Nephron progenitor cell (in vitro differentiated cells): ENCODE results near the gene ZP1.
A peak's percentile ranks its signal among the peaks of the same experiment; 100 is the strongest.

ENCODE experiments used
- DNase-seq: peaks from one replicate; pipeline ENCODE4 v3.0.0; 2021
- H3K27ac Mint-ChIP-seq: 2 replicates; pipeline ENCODE4 v1.8.0; 2021; ENCODE audit warnings: mild to moderate bottlenecking, moderate library complexity, mixed read lengths
- H3K27me3 Mint-ChIP-seq: 2 replicates; pipeline ENCODE4 v1.8.0; 2021; ENCODE audit warnings: mild to moderate bottlenecking, low read depth, mixed read lengths; ENCODE audit not compliant: poor library complexity
- H3K36me3 Mint-ChIP-seq: 2 replicates; pipeline ENCODE4 v1.8.0; 2021; ENCODE audit warnings: low read depth, mixed read lengths
- H3K4me1 Mint-ChIP-seq: 2 replicates; pipeline ENCODE4 v1.8.0; 2021; ENCODE audit warnings: mixed read lengths
- H3K4me3 Mint-ChIP-seq: 2 replicates; pipeline ENCODE4 v1.8.0; 2021; ENCODE audit warnings: mild to moderate bottlenecking, moderate library complexity, mixed read lengths
- H3K9me3 Mint-ChIP-seq: 2 replicates; pipeline ENCODE4 v1.8.0; 2021; ENCODE audit warnings: mild to moderate bottlenecking, moderate library complexity, mixed read lengths
- TF ChIP-seq, protein P1 (sequence below): fragments of 200-600 bp; sonication (generic); IDR thresholded peaks from 2 replicates; pipeline ENCODE4 v1.5.0; 2021; ENCODE audit warnings: antibody characterized with exemption

ZP1 gene

GRCh38 chr11:60919956-60920355, 52.6 kb downstream of the ZP1 start:
- no peaks in the 10 kb centered on the region for H3K9me3 Mint-ChIP-seq
- H3K36me3 Mint-ChIP-seq: peaks cover 39% of the 10 kb centered on the region
- peaks cover 63% of the 10 kb centered on the region for H3K4me1 Mint-ChIP-seq

DNA sequence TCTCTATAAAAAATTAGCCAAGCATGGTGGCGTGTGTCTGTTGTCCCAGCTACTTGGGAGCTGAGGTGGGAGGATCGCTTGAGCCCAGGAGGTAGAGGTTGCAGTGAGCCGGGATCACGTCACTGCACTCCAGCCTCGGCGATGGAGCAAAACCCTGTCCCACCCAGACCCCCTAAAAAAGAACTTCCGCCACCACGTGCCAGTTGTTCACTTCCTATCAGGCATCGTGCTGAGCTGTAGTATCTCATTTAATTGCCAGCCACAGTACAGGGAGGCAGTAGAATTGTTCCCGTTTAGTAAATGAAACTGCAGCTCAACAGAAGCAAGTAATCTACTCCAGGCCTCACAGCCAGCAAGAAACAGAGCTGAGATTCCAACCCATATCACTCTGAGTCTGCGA, 53.9 kb downstream of the ZP1 start:
- Mint-ChIP-seq H3K27me3 (peaks cover 8% of the 10 kb centered on the region), H3K9me3 (no peaks in the 10 kb centered on the region), H3K27ac (no peak overlapping the region), H3K36me3 (peaks cover 40% of the 10 kb centered on the region), H3K4me3 (no peak overlapping the region), H3K4me1 (peaks cover 62% of the 10 kb centered on the region)
- TF ChIP-seq, protein P1, sequence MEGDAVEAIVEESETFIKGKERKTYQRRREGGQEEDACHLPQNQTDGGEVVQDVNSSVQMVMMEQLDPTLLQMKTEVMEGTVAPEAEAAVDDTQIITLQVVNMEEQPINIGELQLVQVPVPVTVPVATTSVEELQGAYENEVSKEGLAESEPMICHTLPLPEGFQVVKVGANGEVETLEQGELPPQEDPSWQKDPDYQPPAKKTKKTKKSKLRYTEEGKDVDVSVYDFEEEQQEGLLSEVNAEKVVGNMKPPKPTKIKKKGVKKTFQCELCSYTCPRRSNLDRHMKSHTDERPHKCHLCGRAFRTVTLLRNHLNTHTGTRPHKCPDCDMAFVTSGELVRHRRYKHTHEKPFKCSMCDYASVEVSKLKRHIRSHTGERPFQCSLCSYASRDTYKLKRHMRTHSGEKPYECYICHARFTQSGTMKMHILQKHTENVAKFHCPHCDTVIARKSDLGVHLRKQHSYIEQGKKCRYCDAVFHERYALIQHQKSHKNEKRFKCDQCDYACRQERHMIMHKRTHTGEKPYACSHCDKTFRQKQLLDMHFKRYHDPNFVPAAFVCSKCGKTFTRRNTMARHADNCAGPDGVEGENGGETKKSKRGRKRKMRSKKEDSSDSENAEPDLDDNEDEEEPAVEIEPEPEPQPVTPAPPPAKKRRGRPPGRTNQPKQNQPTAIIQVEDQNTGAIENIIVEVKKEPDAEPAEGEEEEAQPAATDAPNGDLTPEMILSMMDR: no peak
- no peak for DNase-seq

More at GRCh38 chr11:60919956-60920355, 52.6 kb downstream of the ZP1 start:
- peaks cover 8% of the 10 kb centered on the region for H3K27me3 Mint-ChIP-seq
- DNase-seq: no peak
- no peak overlapping the region for H3K4me3 Mint-ChIP-seq
- TF ChIP-seq, protein P1: no peak
- no peak overlapping the region for H3K27ac Mint-ChIP-seq

- peaks cover 8% of the 10 kb centered on the region for H3K27me3 Mint-ChIP-seq
- no peaks in the 10 kb centered on the region for H3K9me3 Mint-ChIP-seq
- DNase-seq: no peak
- H3K27ac Mint-ChIP-seq: peak overlapping the region; percentile 92
- H3K4me1 Mint-ChIP-seq: peaks cover 62% of the 10 kb centered on the region
- peaks cover 46% of the 10 kb centered on the region for H3K36me3 Mint-ChIP-seq
- TF ChIP-seq, protein P1: no peak
- peak overlapping the region; percentile 14 for H3K4me3 Mint-ChIP-seq
These were observed 54.5 kb downstream of the ZP1 start for GRCh38 chr11:60921777-60922335.

DNA sequence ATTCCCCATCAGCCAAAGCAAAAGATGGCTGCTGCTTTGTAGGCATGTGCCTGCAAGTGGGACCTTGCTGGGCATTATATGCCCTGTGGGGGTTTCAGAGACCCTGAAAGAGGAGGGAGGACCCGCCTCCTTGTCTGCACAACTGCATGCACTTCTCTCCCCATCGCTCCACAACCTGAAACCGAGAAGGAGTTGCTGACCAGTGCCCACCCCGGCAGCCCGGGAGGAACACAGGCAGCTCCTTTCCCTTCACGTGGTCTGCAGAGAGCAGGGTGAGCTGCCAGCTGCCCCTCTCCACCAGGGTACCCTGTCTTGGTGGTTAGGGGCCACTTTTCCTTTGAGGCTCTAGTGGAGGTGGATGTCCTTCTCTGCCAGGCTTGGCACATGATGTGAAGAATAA, 55.6 kb downstream of the ZP1 start:
- Mint-ChIP-seq H3K9me3 (no peaks in the 10 kb centered on the region), H3K4me3 (no peak overlapping the region), H3K27ac (no peak overlapping the region), H3K4me1 (peaks cover 66% of the 10 kb centered on the region), H3K27me3 (peaks cover 8% of the 10 kb centered on the region), H3K36me3 (peaks cover 50% of the 10 kb centered on the region)
- TF ChIP-seq, protein P1: no peak
- DNase-seq: no peak

DNA sequence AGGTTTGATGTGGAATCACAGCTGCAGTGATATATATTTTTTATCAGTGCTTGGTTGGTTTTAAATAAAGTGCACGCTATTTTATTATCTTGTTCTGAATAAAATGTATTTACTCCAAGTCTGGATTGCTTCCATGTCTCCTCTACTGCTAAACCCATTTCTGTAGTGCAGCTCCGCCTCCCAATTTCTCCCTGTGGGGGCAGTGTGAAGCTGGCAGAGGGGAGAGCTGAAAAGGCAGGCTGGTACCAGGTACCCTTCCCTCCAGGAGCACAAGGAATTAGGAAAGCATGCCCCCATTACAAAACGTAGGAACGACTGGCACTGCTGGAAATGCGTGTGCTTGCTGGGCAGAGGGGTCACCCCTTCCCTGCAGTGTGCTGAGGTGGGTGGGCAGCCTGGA, 56.0 kb downstream of the ZP1 start:
- peaks cover 68% of the 10 kb centered on the region for H3K4me1 Mint-ChIP-seq
- TF ChIP-seq, protein P1: no peak
- H3K9me3 Mint-ChIP-seq: no peaks in the 10 kb centered on the region
- H3K27ac Mint-ChIP-seq: no peak overlapping the region
- peaks cover 54% of the 10 kb centered on the region for H3K36me3 Mint-ChIP-seq
- H3K27me3 Mint-ChIP-seq: peaks cover 8% of the 10 kb centered on the region
- no peak for DNase-seq
- H3K4me3 Mint-ChIP-seq: peak overlapping the region; percentile 58

DNA sequence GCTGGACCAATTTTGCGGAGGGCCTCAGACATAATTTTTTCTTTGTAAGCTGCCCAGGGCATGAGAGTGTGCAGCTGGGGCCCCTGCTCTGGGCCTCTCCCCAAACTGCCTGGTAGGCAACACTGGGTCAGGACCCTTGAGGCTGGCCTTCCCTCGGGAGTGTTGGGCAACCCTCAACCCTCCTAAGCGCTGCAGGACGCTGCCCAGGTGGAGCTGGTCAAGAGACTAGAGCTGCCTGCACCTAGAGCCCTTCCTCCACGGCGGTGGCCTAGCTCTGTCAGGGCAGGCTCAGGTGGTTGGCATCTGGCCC, 56.4 kb downstream of the ZP1 start:
- DNase-seq: no peak
- Mint-ChIP-seq H3K4me3 (peak overlapping the region; percentile 75), H3K27me3 (peaks cover 8% of the 10 kb centered on the region), H3K4me1 (peaks cover 68% of the 10 kb centered on the region), H3K27ac (no peak overlapping the region), H3K9me3 (no peaks in the 10 kb centered on the region), H3K36me3 (peaks cover 55% of the 10 kb centered on the region)
- TF ChIP-seq, protein P1: no peak
